ENCODE results near the gene APLNR.

APLNR gene

GRCh38 chr11:57216463-57216862 is 20.6 kb downstream of the APLNR start:
- TF ChIP-seq GATA2 (IDR thresholded peaks at IDR 0.05; ENCODE audit: low read depth, low read length) (no peak), GATA3 (IDR thresholded peaks at IDR 0.05; ENCODE audit: low read depth, low read length) (no peak)

DNA sequence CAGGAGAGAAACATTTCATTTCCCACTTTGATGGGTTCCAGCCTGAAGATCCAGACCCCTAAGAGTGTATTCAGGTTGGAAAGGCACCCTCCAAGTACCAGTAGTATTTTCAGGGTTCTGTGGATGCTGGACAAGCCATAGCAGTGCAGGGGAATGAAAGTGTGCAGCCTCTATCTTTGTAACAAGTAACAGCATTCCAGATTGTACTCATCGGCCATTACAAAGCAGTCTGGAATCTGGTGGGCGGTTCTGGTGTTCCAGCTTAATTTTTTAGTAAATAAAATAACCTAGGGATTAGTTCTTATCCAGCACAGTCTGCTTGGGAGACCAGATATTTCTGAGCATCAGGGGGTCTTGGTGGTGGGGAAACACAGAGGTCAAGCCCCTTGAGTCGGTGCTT is 22.6 kb downstream of the APLNR start:
- TF ChIP-seq GATA3 (IDR thresholded peaks at IDR 0.05; ENCODE audit: low read depth, low read length) (no peak), GATA2 (IDR thresholded peaks at IDR 0.05; ENCODE audit: low read depth, low read length) (no peak)

DNA sequence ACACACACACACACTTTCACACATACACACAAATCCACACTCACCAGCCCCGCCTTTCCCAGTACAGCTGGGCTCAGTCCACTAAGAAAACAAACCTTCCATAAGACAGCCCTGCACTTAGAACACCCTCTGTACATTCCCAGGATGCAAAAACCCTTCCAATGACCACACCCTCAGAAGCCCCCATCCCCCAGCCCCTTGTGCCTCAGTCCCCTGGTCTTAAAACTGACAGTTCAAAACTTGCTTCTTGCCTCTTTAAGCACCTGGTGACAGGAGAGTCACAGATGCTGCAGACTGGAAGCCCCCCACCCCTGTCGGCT is 23.0 kb downstream of the APLNR start:
- TF ChIP-seq GATA2 (IDR thresholded peaks at IDR 0.05; ENCODE audit: low read depth, low read length): no peak
- no peak for TF ChIP-seq GATA3 (IDR thresholded peaks at IDR 0.05; ENCODE audit: low read depth, low read length)

- no peak for TF ChIP-seq GATA3 (IDR thresholded peaks at IDR 0.05; ENCODE audit: low read depth, low read length)
- no peak for TF ChIP-seq GATA2 (IDR thresholded peaks at IDR 0.05; ENCODE audit: low read depth, low read length)
These were observed 23.5 kb downstream of the APLNR start for GRCh38 chr11:57213342-57214097.

- TF ChIP-seq GATA3 (IDR thresholded peaks at IDR 0.05; ENCODE audit: low read depth, low read length): no peak
- TF ChIP-seq GATA2 (IDR thresholded peaks at IDR 0.05; ENCODE audit: low read depth, low read length): no peak
These were observed 26.3 kb downstream of the APLNR start for GRCh38 chr11:57210781-57211180.

DNA sequence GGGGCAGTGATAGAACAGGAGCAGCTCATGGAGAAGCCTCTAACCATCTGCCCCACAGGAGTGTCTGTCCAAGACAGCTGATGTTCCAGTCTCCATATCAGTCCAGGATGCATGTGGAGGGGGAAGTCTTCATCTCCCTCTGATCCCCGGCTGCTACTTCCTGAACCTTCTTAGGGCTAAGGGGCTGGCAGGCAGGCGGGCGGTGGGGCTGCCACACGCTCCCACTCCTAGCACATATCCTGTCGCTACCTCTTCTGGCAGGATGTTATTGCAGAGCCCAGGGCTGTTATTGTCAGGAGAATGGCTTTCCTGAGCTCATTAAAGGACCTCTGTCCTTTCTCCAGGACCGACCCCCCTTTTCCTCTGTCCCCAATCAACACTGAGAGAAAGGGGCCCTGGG is 29.9 kb downstream of the APLNR start:
- TF ChIP-seq GATA3 (IDR thresholded peaks at IDR 0.05; ENCODE audit: low read depth, low read length) (no peak), GATA2 (IDR thresholded peaks at IDR 0.05; ENCODE audit: low read depth, low read length) (no peak)

- TF ChIP-seq GATA3 (IDR thresholded peaks at IDR 0.05; ENCODE audit: low read depth, low read length): no peak
- TF ChIP-seq GATA2 (IDR thresholded peaks at IDR 0.05; ENCODE audit: low read depth, low read length): no peak
These were observed 31.9 kb downstream of the APLNR start for GRCh38 chr11:57205041-57205641.

DNA sequence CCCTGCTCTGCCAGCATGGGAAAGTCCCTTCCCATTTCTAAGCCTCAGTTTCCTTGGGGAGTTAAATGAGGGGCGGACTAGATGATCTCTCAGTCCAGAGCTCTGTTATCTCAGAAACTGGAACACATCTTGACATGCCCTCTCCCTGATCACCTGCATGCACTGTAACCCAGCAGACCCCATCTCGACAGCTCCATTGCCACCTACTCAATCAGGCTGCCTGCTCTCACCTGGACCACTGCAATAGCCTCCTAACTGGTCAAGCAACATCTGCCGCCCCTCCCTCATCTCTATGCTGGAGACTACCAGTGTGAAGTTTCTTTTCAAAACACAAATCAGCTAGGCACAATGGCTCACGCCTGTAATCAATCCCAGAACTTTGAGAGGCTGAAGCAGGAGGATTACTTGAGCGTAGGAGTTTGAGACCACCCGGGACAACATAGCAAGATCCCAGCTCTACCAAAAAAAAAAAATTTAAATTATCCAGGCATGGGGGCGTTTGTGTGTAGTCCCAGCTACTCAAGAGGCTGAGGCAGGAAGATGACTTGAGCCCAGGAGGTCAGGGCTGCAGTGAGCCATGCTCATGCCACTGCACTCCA is 33.1 kb downstream of the APLNR start:
- TF ChIP-seq GATA2 (IDR thresholded peaks at IDR 0.05; ENCODE audit: low read depth, low read length) (no peak), GATA3 (IDR thresholded peaks at IDR 0.05; ENCODE audit: low read depth, low read length) (no peak)

- TF ChIP-seq GATA3 (IDR thresholded peaks at IDR 0.05; ENCODE audit: low read depth, low read length) (no peak), GATA2 (IDR thresholded peaks at IDR 0.05; ENCODE audit: low read depth, low read length) (no peak)
These were observed 33.7 kb downstream of the APLNR start for GRCh38 chr11:57203359-57203758.

DNA sequence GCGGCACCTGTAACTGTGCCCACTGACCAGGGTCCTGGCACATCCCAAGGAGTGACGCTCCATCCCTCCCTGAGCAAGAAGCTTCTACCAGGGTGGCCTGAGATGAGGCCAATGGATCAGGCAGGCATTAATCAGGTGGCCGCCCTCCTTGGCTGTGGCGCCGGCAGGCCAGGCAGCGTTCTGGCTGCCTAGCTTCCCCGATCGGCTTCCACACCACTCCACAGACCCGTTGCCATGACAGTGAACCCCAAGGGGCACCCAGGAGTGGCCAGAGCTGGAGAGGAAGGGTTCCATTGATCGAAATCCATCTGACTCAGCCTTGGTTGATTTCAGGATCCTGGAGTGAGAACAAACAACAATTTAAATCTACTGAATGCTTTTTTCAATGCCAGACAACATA is 34.8 kb downstream of the APLNR start:
- no peak for TF ChIP-seq GATA2 (IDR thresholded peaks at IDR 0.05; ENCODE audit: low read depth, low read length)
- no peak for TF ChIP-seq GATA3 (IDR thresholded peaks at IDR 0.05; ENCODE audit: low read depth, low read length)

DNA sequence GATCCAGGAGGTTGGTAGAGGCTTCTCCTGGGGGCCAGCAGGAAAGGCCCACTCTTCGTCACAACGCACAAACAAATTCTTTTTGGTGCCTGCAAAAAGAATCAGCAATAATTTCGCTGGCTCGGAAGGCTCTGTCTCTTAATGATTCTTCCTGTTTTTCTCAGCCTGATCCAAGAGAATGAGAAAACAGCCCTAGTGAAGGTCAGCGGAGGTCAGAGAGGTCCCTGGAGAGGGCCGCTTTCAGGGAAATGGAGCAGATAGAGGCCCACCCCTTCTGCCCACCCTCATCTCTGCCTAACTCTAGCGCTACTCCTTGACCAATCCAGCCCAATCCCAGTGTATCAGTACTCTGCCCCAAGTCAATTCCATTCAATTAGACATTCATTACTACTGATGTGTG is 36.1 kb downstream of the APLNR start:
- TF ChIP-seq GATA3 (IDR thresholded peaks at IDR 0.05; ENCODE audit: low read depth, low read length) (no peak), GATA2 (IDR thresholded peaks at IDR 0.05; ENCODE audit: low read depth, low read length) (no peak)

GRCh38 chr11:57199330-57199729 is 37.7 kb downstream of the APLNR start:
- TF ChIP-seq GATA3 (IDR thresholded peaks at IDR 0.05; ENCODE audit: low read depth, low read length): no peak
- TF ChIP-seq GATA2 (IDR thresholded peaks at IDR 0.05; ENCODE audit: low read depth, low read length): no peak

DNA sequence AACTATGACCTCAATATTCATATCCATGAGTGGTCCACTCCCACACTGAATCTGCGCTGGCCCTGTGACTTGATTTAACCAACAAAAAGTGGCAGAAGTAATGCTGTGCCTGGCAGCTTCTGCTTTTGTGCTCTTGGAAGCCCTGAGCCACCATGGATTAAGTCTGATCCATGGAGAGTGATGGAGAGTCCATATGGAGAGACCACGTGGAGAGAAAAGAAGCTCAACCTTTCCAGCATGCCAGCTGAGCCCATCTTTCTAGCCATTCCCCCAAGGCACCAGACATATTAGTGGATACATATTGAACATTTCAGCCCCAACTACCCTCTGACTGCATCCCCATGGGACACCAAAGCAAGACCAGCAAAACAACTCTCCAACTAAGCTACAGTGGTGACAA is 39.3 kb downstream of the APLNR start:
- TF ChIP-seq GATA2 (IDR thresholded peaks at IDR 0.05; ENCODE audit: low read depth, low read length) (no peak), GATA3 (IDR thresholded peaks at IDR 0.05; ENCODE audit: low read depth, low read length) (no peak)

- TF ChIP-seq GATA3 (IDR thresholded peaks at IDR 0.05; ENCODE audit: low read depth, low read length) (no peak), GATA2 (IDR thresholded peaks at IDR 0.05; ENCODE audit: low read depth, low read length) (no peak)
These were observed 40.5 kb downstream of the APLNR start for GRCh38 chr11:57196596-57196995.

GRCh38 chr11:57192316-57192715 is 44.7 kb downstream of the APLNR start:
- TF ChIP-seq GATA3 (IDR thresholded peaks at IDR 0.05; ENCODE audit: low read depth, low read length) (no peak), GATA2 (IDR thresholded peaks at IDR 0.05; ENCODE audit: low read depth, low read length) (no peak)

Measured in SH-SY5Y (cell line).